Nephron progenitor cell (in vitro differentiated cells): ENCODE data around the gene FAIM2.

Source experiments
- DNase-seq: peaks from one replicate; pipeline ENCODE4 v3.0.0; 2021
- H3K27ac Mint-ChIP-seq: 2 replicates; pipeline ENCODE4 v1.8.0; 2021; ENCODE audit warnings: mild to moderate bottlenecking, moderate library complexity, mixed read lengths
- H3K27me3 Mint-ChIP-seq: 2 replicates; pipeline ENCODE4 v1.8.0; 2021; ENCODE audit warnings: mild to moderate bottlenecking, low read depth, mixed read lengths; ENCODE audit not compliant: poor library complexity
- H3K36me3 Mint-ChIP-seq: 2 replicates; pipeline ENCODE4 v1.8.0; 2021; ENCODE audit warnings: low read depth, mixed read lengths
- H3K4me1 Mint-ChIP-seq: 2 replicates; pipeline ENCODE4 v1.8.0; 2021; ENCODE audit warnings: mixed read lengths
- H3K4me3 Mint-ChIP-seq: 2 replicates; pipeline ENCODE4 v1.8.0; 2021; ENCODE audit warnings: mild to moderate bottlenecking, moderate library complexity, mixed read lengths
- H3K9me3 Mint-ChIP-seq: 2 replicates; pipeline ENCODE4 v1.8.0; 2021; ENCODE audit warnings: mild to moderate bottlenecking, moderate library complexity, mixed read lengths
- TF ChIP-seq, protein P1 (sequence below): fragments of 200-600 bp; sonication (generic); IDR thresholded peaks from 2 replicates; pipeline ENCODE4 v1.5.0; 2021; ENCODE audit warnings: antibody characterized with exemption

The FAIM2 gene

DNA sequence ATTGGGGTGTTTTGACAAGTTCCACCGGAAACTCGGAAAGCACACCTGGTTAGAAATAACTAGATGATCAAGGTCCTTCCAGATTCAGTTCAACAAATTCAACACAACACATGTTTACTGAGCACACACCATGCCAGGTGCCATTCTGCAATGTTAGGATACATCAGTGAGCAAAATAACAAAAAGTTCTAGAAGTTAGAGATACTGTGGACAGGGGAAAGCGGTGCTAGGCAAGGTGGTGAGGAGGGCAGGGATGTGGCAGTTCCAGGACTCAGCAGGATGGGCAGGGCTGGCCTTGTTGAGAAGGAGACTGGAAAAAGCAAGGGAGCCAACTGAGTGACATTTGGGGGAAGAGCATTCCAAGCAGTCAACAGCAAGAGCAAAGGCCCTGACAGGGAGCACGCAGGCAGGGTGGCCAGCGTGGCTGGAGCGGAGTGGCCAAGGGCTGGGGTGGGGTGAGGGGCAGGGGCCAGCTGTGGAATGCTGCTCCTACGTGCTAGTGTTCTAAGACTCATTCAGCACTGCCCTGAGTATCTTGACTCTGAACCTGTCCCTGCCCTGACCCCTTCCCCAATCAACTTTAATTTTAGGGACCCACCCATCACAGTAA lies 19.4 kb upstream of the FAIM2 start:
- TF ChIP-seq, protein P1, sequence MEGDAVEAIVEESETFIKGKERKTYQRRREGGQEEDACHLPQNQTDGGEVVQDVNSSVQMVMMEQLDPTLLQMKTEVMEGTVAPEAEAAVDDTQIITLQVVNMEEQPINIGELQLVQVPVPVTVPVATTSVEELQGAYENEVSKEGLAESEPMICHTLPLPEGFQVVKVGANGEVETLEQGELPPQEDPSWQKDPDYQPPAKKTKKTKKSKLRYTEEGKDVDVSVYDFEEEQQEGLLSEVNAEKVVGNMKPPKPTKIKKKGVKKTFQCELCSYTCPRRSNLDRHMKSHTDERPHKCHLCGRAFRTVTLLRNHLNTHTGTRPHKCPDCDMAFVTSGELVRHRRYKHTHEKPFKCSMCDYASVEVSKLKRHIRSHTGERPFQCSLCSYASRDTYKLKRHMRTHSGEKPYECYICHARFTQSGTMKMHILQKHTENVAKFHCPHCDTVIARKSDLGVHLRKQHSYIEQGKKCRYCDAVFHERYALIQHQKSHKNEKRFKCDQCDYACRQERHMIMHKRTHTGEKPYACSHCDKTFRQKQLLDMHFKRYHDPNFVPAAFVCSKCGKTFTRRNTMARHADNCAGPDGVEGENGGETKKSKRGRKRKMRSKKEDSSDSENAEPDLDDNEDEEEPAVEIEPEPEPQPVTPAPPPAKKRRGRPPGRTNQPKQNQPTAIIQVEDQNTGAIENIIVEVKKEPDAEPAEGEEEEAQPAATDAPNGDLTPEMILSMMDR: no peak
- Mint-ChIP-seq H3K27me3 (peaks cover 8% of the 10 kb centered on the region), H3K4me1 (no peaks in the 10 kb centered on the region), H3K9me3 (no peaks in the 10 kb centered on the region), H3K36me3 (no peaks in the 10 kb centered on the region), H3K27ac (no peak overlapping the region), H3K4me3 (no peak overlapping the region)
- DNase-seq: no peak

GRCh38 chr12:49922349-49923034 lies 18.8 kb upstream of the FAIM2 start:
- H3K9me3 Mint-ChIP-seq: no peaks in the 10 kb centered on the region
- TF ChIP-seq, protein P1: no peak
- H3K27me3 Mint-ChIP-seq: peaks cover 8% of the 10 kb centered on the region
- no peaks in the 10 kb centered on the region for H3K36me3 Mint-ChIP-seq
- peaks cover 4% of the 10 kb centered on the region for H3K4me1 Mint-ChIP-seq
- H3K27ac Mint-ChIP-seq: no peak overlapping the region
- H3K4me3 Mint-ChIP-seq: no peak overlapping the region
- no peak for DNase-seq

GRCh38 chr12:49921936-49922335 lies 18.2 kb upstream of the FAIM2 start:
- Mint-ChIP-seq H3K9me3 (no peaks in the 10 kb centered on the region), H3K27ac (no peak overlapping the region), H3K4me1 (peaks cover 10% of the 10 kb centered on the region), H3K4me3 (no peak overlapping the region), H3K27me3 (peaks cover 8% of the 10 kb centered on the region), H3K36me3 (no peaks in the 10 kb centered on the region)
- DNase-seq: no peak
- TF ChIP-seq, protein P1: no peak

- no peak for DNase-seq
- TF ChIP-seq, protein P1: no peak
- peaks cover 8% of the 10 kb centered on the region for H3K27me3 Mint-ChIP-seq
- H3K4me3 Mint-ChIP-seq: no peak overlapping the region
- peaks cover 12% of the 10 kb centered on the region for H3K4me1 Mint-ChIP-seq
- H3K27ac Mint-ChIP-seq: no peak overlapping the region
- no peaks in the 10 kb centered on the region for H3K9me3 Mint-ChIP-seq
- H3K36me3 Mint-ChIP-seq: no peaks in the 10 kb centered on the region
Measured at GRCh38 chr12:49921299-49921698, 17.6 kb upstream of the FAIM2 start.

GRCh38 chr12:49920915-49921286 lies 17.2 kb upstream of the FAIM2 start:
- no peak overlapping the region for H3K27ac Mint-ChIP-seq

More at GRCh38 chr12:49920915-49921286, 17.2 kb upstream of the FAIM2 start:
- Mint-ChIP-seq H3K27me3 (peaks cover 8% of the 10 kb centered on the region), H3K36me3 (no peaks in the 10 kb centered on the region), H3K4me3 (no peak overlapping the region), H3K9me3 (no peaks in the 10 kb centered on the region), H3K4me1 (peaks cover 12% of the 10 kb centered on the region)
- no peak for DNase-seq
- TF ChIP-seq, protein P1: no peak
